ENCODE results near the gene KREMEN1. TPM values are rescaled to one million over a fixed set of nuclear protein-coding genes. Genes with fewer than 3 reads are reported as not detected.
A peak's percentile ranks its signal among the peaks of the same experiment; 100 is the strongest.

KREMEN1 gene
- 1.4 and 1.9 TPM in 2 replicates for total RNA-seq (ENCODE audit: low replicate concordance)

- H3K27ac Mint-ChIP-seq = no peak within 1 kb of the TSS
- H3K9me3 Mint-ChIP-seq = no peaks in the 10 kb centered on the region
- H4K20me1 ChIP-seq (ENCODE audit: low read depth) = peaks cover 17% of the 10 kb centered on the region
- no peaks in the 10 kb centered on the region for H3K36me3 ChIP-seq
- peaks cover 47% of the 10 kb centered on the region for H3K4me1 Mint-ChIP-seq
- no peaks in the 10 kb centered on the region for H3K9me3 ChIP-seq (ENCODE audit: low read depth)
- H3K27me3 Mint-ChIP-seq (ENCODE audit: insufficient read depth, low read depth) = peaks cover 14% of the 10 kb centered on the region
- no peaks in the 10 kb centered on the region for H3K36me3 Mint-ChIP-seq
- H3F3A ChIP-seq (ENCODE audit: low read depth) = peaks cover 29% of the 10 kb centered on the region
- H3K27ac ChIP-seq = no peak within 1 kb of the TSS
- H3K4me1 ChIP-seq = no peaks in the 10 kb centered on the region
- H3K79me2 ChIP-seq (ENCODE audit: low read depth) = no peaks in the 10 kb centered on the region
- TF ChIP-seq EZH2 (IDR thresholded peaks at IDR 0.05) = no peak
- no peak for TF ChIP-seq CTCF (IDR thresholded peaks at IDR 0.05)
- peak within 1 kb of the TSS; percentile 91 for H3K4me2 ChIP-seq
- peak within 1 kb of the TSS; percentile 88 for H3K4me3 Mint-ChIP-seq
- peaks cover 78% of the 10 kb centered on the region for H3K27me3 ChIP-seq
- H2AFZ ChIP-seq (replicated peaks) = peak within 1 kb of the TSS; percentile 64
- H3K4me3 ChIP-seq = peak within 1 kb of the TSS; percentile 46
- DNase-seq (ENCODE audit: low spot score) = peak; percentile 34
- no peak within 1 kb of the TSS for H3K9ac ChIP-seq
Measured at GRCh38 chr22:29072979-29073617, at the start of gene KREMEN1. Gene KREMEN1 (plus strand): TSS chr22:29073035. CDS start chr22:29073131, 96 bp downstream.

GRCh38 chr22:29023172-29023796 lies 49.6 kb upstream of the KREMEN1 start:
- Histone ChIP-seq H3F3A (ENCODE audit: low read depth) (peaks cover 6% of the 10 kb centered on the region), H3K9me3 (ENCODE audit: low read depth) (no peaks in the 10 kb centered on the region), H3K4me3 (no peak overlapping the region), H3K27me3 (no peaks in the 10 kb centered on the region), H3K36me3 (no peaks in the 10 kb centered on the region), H3K4me1 (peaks cover 16% of the 10 kb centered on the region), H3K9ac (no peak overlapping the region), H4K20me1 (ENCODE audit: low read depth) (peaks cover 40% of the 10 kb centered on the region), H3K79me2 (ENCODE audit: low read depth) (peaks cover 7% of the 10 kb centered on the region), H2AFZ (replicated peaks) (no peak overlapping the region), H3K27ac (no peak overlapping the region), H3K4me2 (no peak overlapping the region)
- Mint-ChIP-seq H3K4me1 (peaks cover 48% of the 10 kb centered on the region), H3K36me3 (peaks cover 49% of the 10 kb centered on the region), H3K27ac (no peak overlapping the region), H3K9me3 (peaks cover 14% of the 10 kb centered on the region), H3K4me3 (no peak overlapping the region), H3K27me3 (ENCODE audit: insufficient read depth, low read depth) (no peaks in the 10 kb centered on the region)
- TF ChIP-seq CTCF (IDR thresholded peaks at IDR 0.05) = no peak
- no peak for DNase-seq (ENCODE audit: low spot score)

- H2AFZ ChIP-seq (replicated peaks) = no peak overlapping the region
- H3K27me3 ChIP-seq = no peaks in the 10 kb centered on the region
- H3K4me3 ChIP-seq = no peak overlapping the region
- Mint-ChIP-seq H3K4me3 (no peak overlapping the region), H3K9me3 (no peaks in the 10 kb centered on the region), H3K4me1 (peaks cover 78% of the 10 kb centered on the region), H3K27ac (no peak overlapping the region), H3K36me3 (peaks cover 38% of the 10 kb centered on the region), H3K27me3 (ENCODE audit: insufficient read depth, low read depth) (peaks cover 2% of the 10 kb centered on the region)
- no peaks in the 10 kb centered on the region for H3K9me3 ChIP-seq (ENCODE audit: low read depth)
- H3K36me3 ChIP-seq = no peaks in the 10 kb centered on the region
- no peak overlapping the region for H3K4me2 ChIP-seq
- H3K27ac ChIP-seq = no peak overlapping the region
- H3F3A ChIP-seq (ENCODE audit: low read depth) = peaks cover 36% of the 10 kb centered on the region
- TF ChIP-seq CTCF (IDR thresholded peaks at IDR 0.05) = no peak
- no peak for TF ChIP-seq EZH2 (IDR thresholded peaks at IDR 0.05)
- no peak for TF ChIP-seq EZH2phosphoT487 (IDR thresholded peaks at IDR 0.05)
- peaks cover 39% of the 10 kb centered on the region for H3K4me1 ChIP-seq
- peaks cover 69% of the 10 kb centered on the region for H4K20me1 ChIP-seq (ENCODE audit: low read depth)
- peaks cover 7% of the 10 kb centered on the region for H3K79me2 ChIP-seq (ENCODE audit: low read depth)
- no peak overlapping the region for H3K9ac ChIP-seq
- DNase-seq (ENCODE audit: low spot score) = no peak
Measured at GRCh38 chr22:29026579-29026978, 46.3 kb upstream of the KREMEN1 start.

Measured in neural progenitor cell (in vitro differentiated cells).